ENCODE measurements around the gene KRTAP4-8.

- TF ChIP-seq CTCF (IDR thresholded peaks at IDR 0.05), result no peak
- no peak for TF ChIP-seq POLR2A (IDR thresholded peaks at IDR 0.05)
Observed at GRCh38 chr17:41141361-41141760, 43.4 kb upstream of the KRTAP4-8 start.

Measured in right lobe of liver (tissue), 4 donors.